HG03135 (cell line): Measurements from ENCODE around the gene FAM118A.
"Not testable (repeated sequence)": the region's sequence is repeated elsewhere in the genome, so short reads cannot be mapped to it uniquely, and the experiment has no call there.

Experiments
- ATAC-seq: cut with Tn5 transposase; IDR thresholded peaks from one replicate; pipeline ENCODE4 v1.9.1; 2021; ENCODE audit warnings: mild to moderate bottlenecking, moderate library complexity; ENCODE audit not compliant: unreplicated experiment

The FAM118A gene

GRCh38 chr22:45308957-45309421 lies 745 bp upstream of the FAM118A start:
- ATAC-seq = no peak

DNA sequence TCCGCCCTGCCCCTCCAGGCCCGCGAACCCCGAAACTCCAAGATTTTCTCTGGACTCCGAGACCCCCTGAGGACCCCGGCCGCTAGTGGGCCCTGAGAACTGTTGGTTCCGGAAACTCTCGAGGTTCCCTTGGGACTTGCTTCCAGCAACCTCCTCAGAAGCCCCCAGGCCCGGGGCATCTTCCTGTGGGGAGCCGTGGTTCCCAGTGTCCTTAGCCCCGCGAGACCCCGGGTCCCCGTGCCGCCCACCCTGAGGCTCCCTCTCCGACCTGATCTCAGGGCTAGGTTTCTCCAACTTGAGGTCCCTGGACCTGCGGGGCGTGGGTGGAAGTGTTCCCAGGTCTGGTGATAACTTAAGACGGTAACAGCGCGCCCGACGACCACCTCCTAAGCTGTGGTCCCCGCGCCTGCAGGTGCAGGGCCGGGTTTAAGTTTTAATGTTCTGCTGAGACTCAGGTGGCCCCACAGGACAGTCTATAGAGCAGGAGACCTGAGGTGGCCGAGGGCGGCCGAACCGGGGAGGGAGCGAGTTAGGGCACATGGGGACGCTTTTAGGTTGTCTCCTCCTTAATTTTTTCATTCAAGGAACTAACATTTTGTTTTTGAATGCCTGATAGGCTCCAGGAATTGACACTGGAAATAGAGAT lies 720 bp downstream of the FAM118A start:
- peak; percentile 0 for ATAC-seq

DNA sequence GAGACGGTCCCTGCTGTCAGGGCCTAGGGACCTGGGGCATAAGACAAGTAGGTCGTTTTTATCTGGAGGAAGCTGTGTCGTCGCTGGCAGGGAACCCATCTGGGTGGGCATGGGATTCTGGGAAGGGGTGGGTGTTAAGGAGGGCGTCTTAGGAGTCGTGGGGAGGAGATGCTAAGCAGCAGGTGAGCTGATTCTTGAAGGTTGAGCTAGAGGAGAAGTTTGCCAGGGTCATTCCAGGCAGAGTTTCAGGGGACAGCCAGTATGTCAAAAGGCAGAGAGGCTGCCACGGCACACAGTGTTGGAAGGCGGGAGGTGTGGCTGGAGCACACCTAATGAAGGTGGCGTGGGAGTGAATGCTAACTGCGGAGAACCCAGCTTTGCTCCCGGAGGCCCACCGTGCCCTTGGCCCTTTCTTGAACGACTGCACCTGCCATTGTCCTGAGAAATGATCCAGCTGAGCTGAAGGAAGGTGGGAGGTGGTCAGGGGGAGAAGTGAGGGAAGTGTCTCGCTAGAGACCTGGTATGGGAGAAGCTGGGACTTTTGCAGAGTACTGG lies 1.3 kb downstream of the FAM118A start:
- no peak for ATAC-seq

- ATAC-seq = no peak
Measured at GRCh38 chr22:45312415-45312814, 2.7 kb downstream of the FAM118A start.

DNA sequence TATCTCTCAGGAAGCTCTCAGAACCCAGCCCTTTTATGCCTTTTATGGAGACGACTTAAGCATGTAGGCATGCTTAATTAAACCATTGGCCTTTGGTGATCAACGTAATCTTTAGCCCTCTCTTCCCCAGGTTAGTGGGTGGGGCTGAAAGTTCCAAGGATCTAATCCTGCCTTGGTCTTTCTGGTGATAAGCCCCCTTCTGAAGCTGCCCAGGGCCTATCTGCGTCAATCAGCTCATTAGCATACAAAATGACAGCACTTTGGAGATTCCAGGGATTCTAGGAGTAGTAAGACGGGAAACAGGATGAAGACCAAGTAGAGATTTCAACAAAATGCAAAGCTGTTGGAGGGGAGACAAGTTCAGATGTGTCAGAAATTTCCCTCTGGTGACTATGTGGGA lies 3.1 kb downstream of the FAM118A start:
- ATAC-seq = no peak

- ATAC-seq = no peak
Measured at GRCh38 chr22:45314054-45314721, 4.5 kb downstream of the FAM118A start.

DNA sequence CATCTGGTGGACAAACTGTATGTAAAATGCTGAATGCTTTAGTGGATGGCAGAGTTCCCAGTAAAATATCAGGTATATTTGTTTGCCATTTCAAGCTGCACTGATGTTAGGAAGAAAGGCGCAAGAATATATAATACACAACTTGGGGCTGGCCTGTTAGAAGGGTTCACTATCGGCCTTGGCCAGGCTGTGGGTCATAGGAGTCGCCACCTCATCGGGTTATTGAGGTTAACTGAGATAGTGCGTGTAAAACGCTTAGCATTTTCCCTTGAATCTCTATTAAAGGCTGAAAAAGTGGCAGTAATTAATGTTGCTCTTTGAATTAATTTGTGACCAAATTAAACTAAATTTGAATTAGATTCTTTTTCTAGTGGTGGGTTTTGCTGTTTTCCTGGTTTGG lies 5.1 kb downstream of the FAM118A start:
- ATAC-seq = no peak

DNA sequence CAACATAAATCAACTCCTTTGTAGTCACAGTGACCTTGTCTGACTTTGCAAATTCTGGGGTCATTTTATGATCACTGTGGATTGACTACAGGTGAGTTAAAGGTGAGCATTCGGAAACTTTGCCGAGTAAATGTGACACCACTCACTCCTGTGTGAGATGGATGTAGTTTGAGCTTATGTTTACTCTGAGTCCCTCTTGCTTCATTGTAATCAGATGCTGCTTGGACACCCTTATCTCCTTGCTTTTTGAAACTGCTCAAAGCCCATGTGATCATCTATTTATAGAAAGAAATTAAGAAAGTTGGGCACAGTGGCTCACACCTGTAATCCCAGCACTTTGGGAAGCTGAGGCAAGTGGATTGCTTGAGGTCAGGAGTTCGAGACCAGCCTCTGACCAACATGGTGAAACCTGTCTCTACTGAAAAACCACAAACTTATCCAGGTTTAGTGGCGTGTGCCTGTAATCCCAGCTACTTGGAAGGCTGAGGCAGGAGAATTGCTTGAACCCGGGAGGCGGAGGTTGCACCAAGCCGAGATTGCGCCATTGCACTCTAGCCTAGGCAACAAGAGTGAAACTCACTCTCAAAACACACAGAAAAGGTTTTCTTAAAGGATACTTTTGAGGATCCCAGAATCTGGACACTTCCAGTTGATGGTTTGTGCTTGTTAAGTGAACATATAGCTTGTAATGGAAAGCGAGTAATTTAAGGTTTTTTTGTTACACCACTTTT lies 7.2 kb downstream of the FAM118A start:
- no peak for ATAC-seq

DNA sequence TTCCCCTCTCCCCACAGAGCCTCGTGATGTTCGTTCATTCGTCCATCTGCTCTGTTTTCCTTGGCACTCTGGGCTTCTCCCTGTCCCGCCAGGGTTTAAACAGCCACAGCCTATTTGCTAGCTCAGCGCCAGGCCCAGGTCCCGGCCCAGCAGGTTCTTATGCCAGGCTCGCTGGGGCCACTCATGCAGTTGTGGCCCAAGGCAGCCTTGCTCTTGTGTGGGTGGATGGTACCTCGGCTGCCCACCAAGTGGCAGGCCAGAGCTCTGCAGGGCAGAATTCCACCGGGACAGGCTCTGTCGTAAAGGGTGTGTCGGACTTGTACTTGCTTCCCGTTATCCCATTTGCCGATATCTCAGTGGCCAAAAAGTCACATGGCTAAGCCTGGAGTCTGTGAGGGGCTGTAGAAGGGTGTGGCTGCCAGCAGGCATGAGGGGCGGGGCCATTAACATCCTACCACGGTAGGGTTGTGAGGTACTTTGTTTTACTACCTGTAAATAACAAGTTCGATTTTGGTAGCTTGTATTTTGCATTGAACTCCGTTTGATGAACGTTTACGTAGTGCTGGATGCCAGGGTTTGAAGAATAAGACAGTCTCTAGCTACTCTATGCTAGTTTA lies 7.9 kb downstream of the FAM118A start:
- no peak for ATAC-seq

DNA sequence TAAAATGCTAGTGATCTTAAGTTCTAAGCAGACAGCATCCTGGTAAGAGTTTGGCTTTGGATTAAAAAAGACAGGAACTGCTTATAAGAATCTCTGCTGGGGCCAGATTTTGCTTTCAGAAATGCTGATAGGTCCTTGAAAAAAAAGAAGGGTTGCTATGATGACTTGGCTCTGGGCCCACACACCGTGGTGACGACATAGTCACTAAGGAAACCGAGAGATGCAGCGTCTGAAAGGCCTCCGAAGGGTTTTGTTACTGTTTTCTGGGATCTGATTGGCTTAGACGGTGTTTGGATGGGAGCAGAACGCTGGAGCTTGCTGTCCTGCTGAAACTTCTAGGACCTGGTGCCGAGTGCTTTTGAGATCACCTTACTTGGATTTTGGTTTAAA lies 8.4 kb downstream of the FAM118A start:
- ATAC-seq = peak; percentile 64

GRCh38 chr22:45318558-45319323 lies 9.0 kb downstream of the FAM118A start:
- ATAC-seq = peak; percentile 40

- no peak for ATAC-seq
Measured at GRCh38 chr22:45319324-45319685, 9.6 kb downstream of the FAM118A start.

- no peak for ATAC-seq
Measured at GRCh38 chr22:45320357-45320976, 10.7 kb downstream of the FAM118A start.

GRCh38 chr22:45321827-45322226 lies 12.1 kb downstream of the FAM118A start:
- no peak for ATAC-seq

DNA sequence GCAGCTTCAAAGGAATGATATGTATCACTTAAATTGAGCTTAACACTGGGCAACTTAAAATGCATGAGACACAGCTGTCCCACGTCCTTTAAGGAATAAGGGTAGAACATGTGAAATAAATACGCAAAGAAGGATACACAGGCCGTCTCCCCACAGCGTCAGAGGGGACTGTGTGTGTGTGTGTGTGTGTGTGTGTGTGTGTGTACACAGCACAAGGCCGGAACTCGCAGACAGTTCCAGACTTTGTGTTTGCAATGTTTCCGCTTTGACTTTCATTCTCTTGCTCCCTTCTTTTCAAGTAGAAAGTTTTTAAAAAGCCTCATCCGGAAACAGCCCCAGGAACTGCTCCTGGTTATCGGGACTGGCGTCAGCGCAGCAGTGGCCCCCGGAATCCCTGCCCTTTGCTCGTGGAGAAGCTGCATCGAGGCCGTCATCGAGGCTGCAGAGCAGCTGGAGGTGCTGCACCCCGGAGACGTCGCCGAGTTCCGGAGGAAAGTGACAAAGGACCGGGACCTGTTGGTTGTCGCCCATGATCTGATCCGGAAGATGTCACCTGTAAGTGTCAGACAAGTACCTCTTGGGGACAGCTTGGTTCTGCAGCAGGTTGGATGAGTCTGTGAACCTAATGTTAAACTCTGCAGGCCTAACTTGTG lies 13.3 kb downstream of the FAM118A start:
- ATAC-seq = no peak

- no peak for ATAC-seq
Measured at GRCh38 chr22:45323695-45324094, 14.0 kb downstream of the FAM118A start.

- ATAC-seq = no peak
Measured at GRCh38 chr22:45324311-45324711, 14.6 kb downstream of the FAM118A start.

DNA sequence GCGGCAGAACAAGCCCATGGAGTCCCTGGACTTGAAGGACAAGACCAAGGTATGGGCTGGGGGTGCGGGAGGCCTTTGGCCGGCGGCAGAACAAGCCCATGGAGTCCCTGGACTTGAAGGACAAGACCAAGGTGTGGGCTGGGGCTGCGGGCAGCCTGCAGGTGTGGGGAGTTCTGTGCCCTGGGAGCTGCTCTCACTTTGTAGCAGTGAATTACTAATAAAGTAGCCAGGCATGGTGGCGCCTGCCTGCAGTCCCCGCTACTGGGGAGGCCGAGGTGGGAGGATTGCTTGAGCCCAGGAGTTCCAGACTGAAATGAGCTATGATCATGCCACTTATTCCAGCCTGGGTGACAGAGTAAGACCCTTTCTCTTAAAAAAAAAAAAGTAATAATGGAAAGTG lies 18.5 kb downstream of the FAM118A start:
- not testable (repeated sequence) for ATAC-seq

DNA sequence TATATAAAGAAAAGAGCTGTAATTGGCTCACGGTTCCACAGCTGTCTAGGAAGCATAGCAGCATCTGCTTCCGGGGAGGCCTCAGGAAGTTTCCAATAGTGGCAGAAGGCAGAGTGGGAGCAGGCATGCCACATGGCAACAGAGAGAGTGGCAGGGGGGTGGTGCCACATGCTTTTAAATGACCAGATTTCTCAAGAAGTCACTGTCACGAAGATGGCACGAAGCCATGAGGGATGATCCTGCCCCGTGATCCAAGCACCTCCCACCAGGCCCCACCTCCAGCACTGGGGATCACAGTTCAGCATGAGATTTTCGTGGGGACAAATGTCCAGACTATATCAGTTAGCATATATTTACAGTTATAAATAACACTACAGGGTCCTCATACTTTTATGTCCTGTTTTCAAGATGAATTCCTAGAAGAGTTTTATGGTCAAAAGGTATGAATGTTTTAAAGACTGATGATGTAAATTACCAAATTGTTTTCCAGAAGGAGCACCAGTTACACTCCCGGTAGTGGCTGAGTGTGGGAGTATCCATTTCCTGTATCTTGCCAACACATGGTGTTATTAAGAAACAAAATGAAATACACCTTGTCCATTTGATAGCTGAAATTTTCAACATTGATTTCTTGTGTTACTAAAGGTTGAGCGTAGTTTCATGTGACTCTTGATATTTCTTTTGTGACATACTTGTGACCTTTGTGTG lies 19.2 kb downstream of the FAM118A start:
- ATAC-seq = no peak
